Right lobe of liver (tissue), 6 donors: ENCODE results near the gene RHBDF1. TPM values are rescaled to one million over a fixed set of nuclear protein-coding genes. Genes with fewer than 3 reads are reported as not detected.

Experiments used
- ATAC-seq, 4 donors: fragments of 200-7000 bp; cut with Tn5 transposase; one replicate each; pipeline ENCODE4 v1.9.1; 2020; ENCODE audit warnings: mild to moderate bottlenecking in 4 of 4, moderate library complexity in 4 of 4
- DNase-seq, 3 donors: peaks; one replicate each; pipeline ENCODE4 v3.0.0-alpha.2; 2020
- H3K27ac ChIP-seq, 3 donors: fragments of 200-600 bp; one replicate each; pipeline ENCODE4 v1.8.0; 2022
- H3K27me3 ChIP-seq, 2 donors: fragments of 200-600 bp; one replicate each; pipeline ENCODE4 v1.8.0; 2022
- H3K36me3 ChIP-seq, 4 donors: fragments of 200-600 bp; sonication (generic) in 1 of 4; one replicate each; pipeline versions ENCODE4 v1.5.1 to v1.8.0; 2017 to 2022; ENCODE audit warnings: control low read depth in 1 of 4
- H3K4me1 ChIP-seq, 4 donors: fragments of 200-600 bp; sonication (generic) in 1 of 4; one replicate each; pipeline versions ENCODE4 v1.5.1 to v1.8.0; 2017 to 2022; ENCODE audit warnings: control low read depth in 1 of 4
- H3K4me3 ChIP-seq, 3 donors: fragments of 200-600 bp; one replicate each; pipeline ENCODE4 v1.8.0; 2022
- H3K9me3 ChIP-seq, 4 donors: fragments of 200-600 bp; sonication (generic) in 1 of 4; one replicate each; pipeline versions ENCODE4 v1.5.1 to v1.8.0; 2017 to 2022; ENCODE audit warnings: control low read depth in 1 of 4
- CTCF ChIP-seq, 4 donors: fragments of 200-600 bp in 3 of 4; fragments of 450-650 bp in 1 of 4; IDR thresholded peaks; one replicate each; pipeline versions ENCODE4 v1.5.1 to v1.8.0; 2016 to 2022; ENCODE audit warnings: antibody characterized with exemption in 4 of 4, mild to moderate bottlenecking in 2 of 4
- POLR2A ChIP-seq: fragments of 450-650 bp; IDR thresholded peaks from one replicate; pipeline ENCODE4 v1.6.1; 2017; ENCODE audit warnings: antibody characterized with exemption, mild to moderate bottlenecking
- WGBS: methylation state at CpG from one replicate; pipeline ENCODE4 v1.1.6; 2018; ENCODE audit warnings: low coverage, low lambda C conversion rate; ENCODE audit not compliant: insufficient coverage; ENCODE audit errors: missing lambda C conversion rate; 5-methylcytosine and 5-hydroxymethylcytosine counted together
- intact Hi-C, 2 donors: fragments of 100-400 bp; cut with DNase I; formaldehyde crosslinking; loops; one replicate each; pipeline versions ENCODE4 v1.11.2 to v1.14.1; 2022
- total RNA-seq, 6 experiments: library from RNA; depleted of rRNA in 2 of 6; stranded (reverse); fragments of >200 nt in 2 of 6; fragmentation: NEBNext Ultra II Directional in 3 of 6; extraction: Animal tissue kit (Norgen Biotek cat#: 25700) in 3 of 6; gene quantifications; one replicate each; pipeline versions ENCODE4 v1.1.0 to v1.2.4, GENCODE V29; 2016 to 2023
- donor health status: DM: no; HTN: yes; CAD: no.
- donor health status: DM: no; HTN: no; CAD: no.
- donor health status: DM: no; HTN: no; CAD: no.
- donor health status: DM: no; HTN: yes; CAD: no.
- donor health status: DM: no; HTN: yes; CAD: no.

Gene RHBDF1
- total RNA-seq, 6 experiments from 2014 or later = 5.0 to 14.3 (median 7.1) TPM

GRCh38 chr16:118857-119256 is 46.4 kb upstream of the RHBDF1 start:
- Histone ChIP-seq H3K9me3 (no peaks in the 10 kb centered on the region), H3K4me1 (no peaks in the 10 kb centered on the region), H3K4me3 (no peak overlapping the region), H3K27ac (no peak overlapping the region), H3K36me3 (peaks cover 0 to 8% (median 0%) of the 10 kb centered on the region in 4 donors), H3K27me3 (no peaks in the 10 kb centered on the region)
- TF ChIP-seq CTCF (IDR thresholded peaks at IDR 0.05) (no peak), POLR2A (no peak)
- no peak for DNase-seq
- intact Hi-C loops = no loop called here
- WGBS = 86% methylated on average over 1 of the region's 2 CpGs
- ATAC-seq = peak in 1 of 4 donors; percentile 27

- Histone ChIP-seq H3K36me3 (peaks cover 0 to 8% (median 0%) of the 10 kb centered on the region in 4 donors), H3K27ac (no peak overlapping the region), H3K4me1 (no peaks in the 10 kb centered on the region), H3K27me3 (no peaks in the 10 kb centered on the region), H3K4me3 (no peak overlapping the region), H3K9me3 (no peaks in the 10 kb centered on the region)
- ATAC-seq (peak; percentile 69 to 82 (median 76)), DNase-seq (peak in 2 of 3 donors; percentile 72 to 79)
- 74% methylated on average over 8 of the region's 19 CpGs for WGBS
- intact Hi-C loops = no loop called here
- TF ChIP-seq CTCF (IDR thresholded peaks at IDR 0.05) = peak; percentile 46 to 66 (median 66)
- no peak for TF ChIP-seq POLR2A
These were observed 45.2 kb upstream of the RHBDF1 start for GRCh38 chr16:117379-118365.

DNA sequence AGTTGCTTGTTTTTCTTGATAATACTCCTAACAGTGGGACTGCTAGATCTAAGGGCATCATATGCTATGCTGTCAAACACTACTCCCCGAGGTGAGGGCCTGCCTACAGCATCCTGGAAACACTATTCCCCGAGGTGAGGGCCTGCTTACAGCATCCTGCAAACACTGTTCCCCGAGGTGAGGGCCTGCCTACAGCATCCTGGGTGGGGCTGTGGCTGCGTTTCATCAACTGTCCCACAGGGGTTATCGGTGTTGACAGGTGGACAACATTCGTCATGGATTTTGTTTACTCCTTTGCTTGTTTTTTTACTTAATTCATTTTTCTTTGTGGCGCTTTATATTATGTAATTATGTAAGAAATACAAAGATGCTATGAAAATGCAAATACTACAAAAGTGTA is 43.6 kb upstream of the RHBDF1 start:
- ATAC-seq = no peak
- 75% methylated on average over 5 of the region's 7 CpGs for WGBS
- no peak for TF ChIP-seq CTCF (IDR thresholded peaks at IDR 0.05)
- no peak for TF ChIP-seq POLR2A
- intact Hi-C loops = no loop called here
- Histone ChIP-seq H3K27me3 (no peaks in the 10 kb centered on the region), H3K36me3 (peaks cover 0 to 21% (median 0%) of the 10 kb centered on the region in 4 donors), H3K4me3 (no peak overlapping the region), H3K4me1 (no peaks in the 10 kb centered on the region), H3K9me3 (no peaks in the 10 kb centered on the region), H3K27ac (no peak overlapping the region)
- peak in 1 of 3 donors; percentile 6 for DNase-seq

DNA sequence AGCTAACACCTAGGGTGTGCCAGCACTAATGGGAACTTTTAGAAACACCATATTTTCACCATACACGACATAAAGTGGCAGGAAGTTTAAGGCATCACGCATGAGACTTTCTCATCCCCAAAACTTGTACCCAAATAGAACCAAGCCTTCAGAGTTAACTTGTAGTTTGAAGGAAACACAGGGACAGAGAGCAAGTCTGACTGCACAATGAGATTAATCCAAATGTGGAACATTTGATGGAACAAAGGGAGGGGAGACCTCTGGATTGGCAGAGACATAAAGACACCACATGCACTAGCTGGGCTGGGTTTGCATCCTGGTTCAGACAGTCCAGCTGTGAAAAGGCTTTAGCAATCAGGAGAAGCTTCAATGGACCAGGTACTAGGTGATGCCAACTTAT is 41.9 kb upstream of the RHBDF1 start:
- no peak for TF ChIP-seq POLR2A
- no peak for TF ChIP-seq CTCF (IDR thresholded peaks at IDR 0.05)
- H3K36me3 ChIP-seq = peaks cover 0 to 28% (median 0%) of the 10 kb centered on the region in 4 donors

More for the DNA sequence above, 41.9 kb upstream of the RHBDF1 start:
- WGBS = 78% methylated on average over 1 of the region's 2 CpGs
- no peaks in the 10 kb centered on the region for H3K9me3 ChIP-seq
- no peak for ATAC-seq
- no peak overlapping the region for H3K27ac ChIP-seq
- intact Hi-C loops = no loop called here
- H3K27me3 ChIP-seq = no peaks in the 10 kb centered on the region
- no peaks in the 10 kb centered on the region for H3K4me1 ChIP-seq
- no peak overlapping the region for H3K4me3 ChIP-seq
- DNase-seq = no peak
